ENCODE results near the gene CHD3. TPM values are rescaled to one million over a fixed set of nuclear protein-coding genes. Genes with fewer than 3 reads are reported as not detected.

The CHD3 gene
- 111 TPM for total RNA-seq

DNA sequence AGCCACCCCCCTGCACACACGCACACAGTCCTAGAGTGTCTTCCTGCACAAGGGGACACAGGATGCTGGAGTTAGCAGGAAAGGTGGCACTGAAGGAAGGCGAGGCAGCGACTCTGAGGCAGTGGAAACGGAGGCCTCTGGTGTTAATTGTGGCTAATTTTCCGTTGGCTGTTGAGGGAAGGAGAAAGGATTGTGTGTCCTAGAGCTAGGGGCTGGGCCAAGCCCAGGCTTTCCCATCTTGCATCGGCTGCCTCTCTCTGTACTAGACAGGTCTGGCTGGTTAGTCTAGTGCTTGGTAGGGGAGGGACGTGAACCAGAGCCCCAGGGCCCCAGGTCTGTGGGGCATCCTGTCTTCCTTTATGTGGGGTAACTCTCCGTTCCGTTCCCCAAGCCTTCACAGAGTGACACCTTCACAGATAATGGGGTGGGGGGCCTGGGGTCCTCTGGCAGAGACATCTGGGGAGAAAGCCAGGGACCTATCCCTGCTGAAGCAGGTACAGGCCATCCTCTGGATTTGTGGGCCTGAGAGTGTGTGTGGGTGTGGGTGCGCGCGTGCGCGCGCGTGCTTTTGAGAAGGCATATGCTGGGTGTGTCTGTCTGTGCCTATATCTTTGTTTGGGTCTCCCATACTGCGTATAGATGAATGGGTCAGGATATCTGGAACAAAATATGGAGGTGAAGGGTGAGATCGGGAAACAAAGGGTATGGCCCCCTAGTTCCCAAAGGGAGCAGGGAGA lies at the start of gene CHD3:
CHD3 (plus strand) TSS at position 606 of the 737 bp plus-strand sequence. CDS start 212 bp downstream, outside the sequence.
- peak; percentile 80 for DNase-seq

DNA sequence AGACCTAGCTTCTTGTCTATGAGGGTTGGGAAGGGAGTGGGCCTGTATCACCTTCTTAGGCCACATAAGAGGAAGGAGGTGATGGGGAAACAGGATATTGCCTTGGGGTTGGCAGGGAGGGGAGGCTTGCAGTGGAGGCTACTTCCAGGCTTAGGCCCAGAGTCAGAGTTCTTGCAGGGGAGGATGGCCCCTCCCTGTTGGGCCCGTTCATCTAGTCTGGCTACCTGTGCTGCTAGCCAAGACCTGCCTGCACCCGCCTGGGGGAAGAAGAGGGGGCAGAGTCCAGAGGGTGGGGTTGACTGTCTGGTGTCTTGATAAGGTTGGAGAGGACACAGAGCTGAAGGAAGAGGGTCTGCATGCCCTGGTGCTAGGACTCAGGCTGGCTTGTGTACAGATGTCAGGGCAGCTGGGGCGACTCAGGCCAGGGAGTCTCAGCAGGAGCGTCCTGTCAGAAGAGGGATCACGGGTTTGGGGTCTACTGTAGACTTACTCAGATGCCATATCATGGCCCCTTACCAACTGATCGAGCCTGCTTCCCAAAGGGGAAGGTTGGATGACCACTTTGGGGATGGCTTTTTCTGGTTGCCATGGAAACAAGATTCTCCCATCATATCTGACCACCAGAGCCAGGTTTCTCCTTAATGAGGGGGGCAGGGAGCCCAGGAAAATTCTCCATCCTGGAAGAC lies 49.3 kb upstream of the CHD3 start:
- DNase-seq: no peak

DNA sequence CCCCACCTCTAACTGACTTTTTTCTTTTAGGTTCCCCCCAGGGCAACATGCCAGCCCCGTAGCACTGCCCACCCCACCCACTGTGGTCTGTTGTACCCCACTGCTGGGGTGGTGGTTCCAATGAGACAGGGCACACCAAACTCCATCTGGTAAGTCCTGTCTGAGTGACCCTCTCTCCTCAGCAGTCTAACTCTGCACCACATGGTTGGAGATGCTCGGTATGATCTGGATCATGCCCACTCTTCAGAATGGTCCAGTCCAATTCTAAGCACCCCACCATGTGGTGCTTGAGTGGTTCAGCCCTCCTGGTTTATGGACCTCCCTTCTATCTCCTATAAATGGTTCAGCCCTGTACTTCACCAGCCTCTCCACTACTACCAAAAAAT lies 48.7 kb upstream of the CHD3 start:
- no peak for DNase-seq

DNA sequence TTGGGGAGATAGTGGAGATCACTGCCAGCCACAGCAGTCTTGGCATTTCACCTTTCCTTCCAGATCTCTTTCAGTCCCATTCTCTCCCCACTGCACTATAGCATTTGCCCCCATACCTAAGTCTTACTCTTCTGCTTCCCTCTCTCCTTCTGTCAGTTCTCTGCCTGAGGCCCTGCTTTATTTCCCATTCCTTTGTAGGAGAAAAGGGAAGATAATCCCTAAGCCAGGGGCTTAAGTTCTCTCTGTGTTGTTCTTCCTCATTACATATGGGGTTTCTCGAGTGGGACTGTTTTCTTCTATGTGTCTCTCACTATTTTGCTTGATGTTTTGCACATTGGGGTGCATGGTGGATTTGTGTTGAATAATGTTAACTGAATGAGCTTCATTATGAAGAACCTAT lies 48.1 kb upstream of the CHD3 start:
- DNase-seq: no peak

DNA sequence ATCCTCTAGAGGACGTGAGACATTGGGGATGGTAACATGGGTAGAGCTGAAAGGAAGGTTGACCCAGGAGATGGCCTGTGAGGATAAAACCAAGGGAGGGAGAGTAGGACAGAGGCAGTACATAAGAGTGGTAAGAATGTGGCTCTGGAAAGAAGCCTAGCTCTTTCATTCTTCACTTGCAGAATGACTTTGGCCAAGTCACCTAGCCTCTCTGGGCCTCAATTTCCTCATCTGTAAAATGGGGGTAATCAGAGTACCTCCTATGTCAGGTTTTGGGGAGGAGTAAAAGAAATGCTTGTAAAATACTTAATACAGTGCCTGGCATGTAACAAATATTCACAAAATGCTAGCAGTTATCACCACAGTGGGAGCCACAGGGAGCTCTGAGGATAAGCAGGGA lies 47.7 kb upstream of the CHD3 start:
- DNase-seq: no peak

DNA sequence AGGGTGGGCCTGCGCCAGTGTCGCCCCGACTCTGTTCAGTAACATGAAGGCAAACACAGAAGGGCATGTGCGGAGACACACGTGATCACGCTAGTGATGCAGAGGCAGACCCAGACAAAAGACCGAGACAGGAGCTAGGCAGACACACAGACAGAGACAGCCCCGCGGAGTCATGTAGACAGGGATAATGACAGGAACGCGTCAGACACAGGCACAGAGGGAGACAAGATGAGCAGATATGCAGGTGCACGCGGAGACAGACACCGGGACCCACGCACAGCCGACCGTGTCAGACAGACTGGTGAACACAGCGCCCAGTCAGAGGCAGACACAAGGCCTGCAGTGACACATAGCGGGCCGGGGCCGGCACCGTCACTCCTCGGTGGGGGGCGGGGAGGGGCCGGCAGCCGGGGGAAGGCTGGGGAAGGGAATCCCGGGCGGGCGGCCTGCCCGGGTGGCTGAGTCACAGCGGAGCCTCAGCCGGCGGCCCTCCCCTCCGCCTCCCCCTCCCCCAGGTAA lies 47.1 kb upstream of the CHD3 start:
- peak; percentile 82 for DNase-seq

DNA sequence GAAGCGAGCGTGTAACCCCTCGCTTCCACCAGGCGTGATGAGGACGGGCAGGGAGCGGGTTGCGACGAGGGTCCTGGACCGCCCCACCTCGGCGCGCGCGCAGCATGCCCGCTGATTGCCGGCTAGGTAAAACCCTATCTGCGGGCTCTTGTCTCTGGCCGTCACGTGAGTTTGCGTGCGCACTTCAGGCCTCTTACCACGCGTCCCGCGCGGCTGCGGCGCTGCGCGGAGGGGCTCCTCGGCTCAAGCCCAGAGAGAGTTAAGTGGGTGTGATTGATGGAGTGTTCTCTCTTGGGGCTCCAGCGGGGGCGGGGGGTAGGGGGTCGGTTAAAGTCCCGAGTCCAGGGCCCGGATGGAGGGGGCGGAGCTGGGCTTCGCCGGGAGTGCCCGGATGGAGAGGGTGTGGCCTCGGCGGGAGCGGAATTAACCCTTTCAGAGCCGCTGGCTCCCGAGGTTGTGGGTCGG lies 46.6 kb upstream of the CHD3 start:
- peak; percentile 89 for DNase-seq

DNA sequence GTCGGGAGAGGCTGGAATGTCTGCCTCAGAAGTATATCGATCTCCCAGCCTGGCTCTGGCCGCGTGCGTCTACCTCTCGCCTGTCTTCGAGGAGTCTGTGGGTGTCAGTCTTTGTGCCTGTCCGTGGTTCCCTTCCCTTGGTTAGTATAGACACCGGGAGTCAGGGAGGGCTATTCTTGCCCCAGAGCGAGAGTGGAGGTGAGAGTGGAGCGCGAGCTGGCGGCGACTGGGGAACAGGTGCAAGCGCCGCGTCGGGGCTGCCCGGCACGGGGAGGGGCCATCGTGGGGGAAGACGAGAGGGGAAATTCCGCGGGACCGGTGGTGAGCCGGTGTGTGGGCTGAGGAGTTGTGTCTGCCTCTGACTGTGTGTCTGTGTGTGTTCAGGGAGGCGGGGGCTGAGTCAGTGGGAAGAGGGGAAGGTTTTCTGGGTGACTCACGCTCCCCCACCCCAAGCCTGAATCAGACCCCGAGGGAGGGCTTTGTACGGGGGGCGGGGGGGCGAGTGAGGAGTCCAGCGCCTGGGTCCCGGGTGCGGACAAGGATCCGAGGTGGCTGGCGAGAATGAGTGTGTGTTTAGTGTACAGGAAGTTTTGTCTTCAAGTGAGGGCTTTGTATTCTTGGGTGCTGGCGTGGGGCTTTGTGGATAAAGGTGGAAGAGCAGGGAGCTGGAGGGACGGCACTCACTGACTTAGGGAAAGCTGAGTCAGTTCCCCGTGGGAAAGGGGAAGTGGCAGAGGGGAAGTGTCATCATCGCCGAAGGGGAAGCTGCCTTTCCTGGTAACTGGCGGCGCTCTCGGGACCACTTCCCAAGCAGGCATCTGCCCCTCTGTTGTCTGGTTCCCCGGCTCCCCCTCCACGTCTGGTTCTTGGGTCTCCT lies 46.0 kb upstream of the CHD3 start:
- peak; percentile 79 for DNase-seq

DNA sequence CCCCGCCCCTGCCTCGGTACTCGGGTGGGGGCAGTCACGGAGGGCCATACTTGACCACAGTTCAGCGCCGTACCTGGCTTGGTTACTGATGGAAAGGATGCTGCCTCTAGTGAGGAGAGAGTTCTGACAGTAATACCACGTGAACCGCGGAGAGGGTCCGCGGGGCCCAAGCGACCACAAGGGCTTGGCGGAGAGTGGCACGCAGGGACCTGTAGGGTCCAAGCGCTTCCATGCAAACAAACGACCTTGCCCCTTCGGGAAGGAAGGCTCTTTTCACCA lies 45.4 kb upstream of the CHD3 start:
- DNase-seq: no peak

DNA sequence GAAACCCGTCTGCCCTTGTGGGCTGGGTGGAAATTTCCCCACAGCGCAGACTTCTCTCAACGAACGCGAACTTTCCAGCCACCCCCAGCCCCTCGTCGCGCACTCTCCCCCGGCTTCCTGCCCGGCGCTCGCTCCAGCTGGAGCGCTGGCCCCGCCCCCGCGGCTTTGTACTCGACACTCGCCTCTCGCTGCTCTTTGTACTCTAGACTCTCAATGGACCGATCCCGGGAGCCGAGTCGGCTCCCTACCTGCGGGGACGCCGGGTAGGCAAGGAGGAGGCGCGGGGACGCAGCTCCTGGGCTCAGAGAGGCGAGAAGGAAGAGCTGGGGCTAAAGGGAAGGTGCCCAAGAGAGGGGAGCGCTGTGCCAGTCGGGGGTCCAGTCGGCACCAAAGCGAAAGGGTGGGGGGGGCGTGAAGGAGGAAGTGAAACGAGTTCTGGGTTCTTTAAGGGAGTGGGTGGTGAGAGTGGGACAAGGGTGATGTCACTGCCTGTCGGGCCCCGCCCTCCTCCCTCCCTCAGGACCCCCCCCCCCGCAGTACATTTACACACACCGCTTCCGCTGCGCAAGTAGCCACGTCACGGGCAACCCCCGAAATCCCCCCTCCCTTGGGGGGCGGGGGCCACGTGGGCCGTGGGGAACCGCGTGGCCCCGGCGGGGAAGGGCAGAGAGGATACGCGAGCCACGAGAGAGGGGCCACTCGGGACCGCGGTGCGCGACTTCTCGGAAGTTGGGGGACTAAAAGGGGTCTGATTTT lies 44.9 kb upstream of the CHD3 start:
- DNase-seq: peak; percentile 64

DNA sequence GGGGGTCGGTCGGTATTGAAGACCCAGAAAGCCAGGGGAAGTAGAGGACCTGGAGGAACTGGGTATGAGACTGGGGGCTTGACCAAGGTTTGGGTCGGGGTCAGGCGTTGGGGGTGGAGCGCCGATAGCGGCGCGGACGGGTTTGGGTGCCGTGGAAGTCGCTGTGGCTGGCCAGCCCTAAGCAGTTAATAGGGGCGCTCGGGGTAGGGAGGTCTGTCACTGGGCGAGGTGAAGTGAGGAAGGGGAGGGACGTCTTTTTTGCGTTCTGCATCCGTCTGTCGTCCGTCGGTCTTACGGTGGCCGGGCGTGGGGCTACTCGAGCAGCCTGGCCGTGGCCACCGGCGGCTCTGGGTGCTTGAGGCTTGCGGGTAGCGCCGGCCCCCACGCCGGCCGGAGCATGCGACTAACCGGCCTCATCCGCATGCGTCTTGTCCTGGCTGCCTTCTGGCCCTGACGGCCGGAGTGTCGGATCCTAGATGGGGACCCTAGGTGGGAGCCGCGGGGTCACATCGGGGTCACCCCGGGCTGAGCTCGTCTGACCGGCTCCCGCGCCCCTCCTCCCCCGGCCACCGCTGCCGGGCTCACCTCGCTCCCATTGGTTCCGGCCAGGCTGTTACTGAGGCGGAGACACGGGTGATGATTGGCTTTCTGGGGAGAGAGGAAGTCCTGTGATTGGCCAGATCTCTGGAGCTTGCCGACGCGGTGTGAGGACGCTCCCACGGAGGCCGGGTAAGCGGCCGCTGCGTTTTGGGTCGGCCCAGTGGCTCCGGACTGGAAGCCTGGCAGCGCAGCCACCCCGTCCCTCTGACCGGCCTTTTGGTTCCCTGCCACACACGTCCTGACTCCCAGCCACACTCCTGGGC lies 44.1 kb upstream of the CHD3 start:
- DNase-seq: peak; percentile 90

DNA sequence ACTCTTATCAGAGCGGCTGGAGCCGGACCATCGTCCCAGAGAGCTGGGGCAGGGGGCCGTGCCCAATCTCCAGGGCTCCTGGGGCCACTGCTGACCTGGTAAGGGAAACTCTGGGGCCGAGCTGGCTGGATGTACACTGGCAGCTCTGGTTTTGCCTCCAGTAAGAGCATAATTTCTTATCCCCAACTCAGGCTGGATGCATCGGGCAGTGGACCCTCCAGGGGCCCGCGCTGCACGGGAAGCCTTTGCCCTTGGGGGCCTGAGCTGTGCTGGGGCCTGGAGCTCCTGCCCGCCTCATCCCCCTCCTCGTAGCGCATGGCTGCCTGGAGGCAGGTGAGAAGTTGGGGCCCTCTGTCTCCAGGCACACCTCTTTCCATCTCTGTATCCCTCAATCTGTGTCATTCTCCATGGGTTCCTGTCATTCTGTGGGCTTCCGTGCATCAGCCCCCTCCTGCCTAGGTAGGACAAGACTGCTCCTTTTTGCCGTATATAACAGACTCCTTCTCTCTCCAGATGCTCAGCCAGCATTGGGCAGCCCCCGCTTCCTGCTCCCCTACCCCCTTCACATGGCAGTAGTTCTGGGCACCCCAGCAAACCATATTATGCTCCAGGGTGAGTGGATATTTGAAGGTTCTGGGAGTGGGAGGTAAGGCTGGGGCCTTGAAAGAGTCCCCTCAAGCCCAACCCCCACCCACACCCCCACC lies 43.1 kb upstream of the CHD3 start:
- no peak for DNase-seq

DNA sequence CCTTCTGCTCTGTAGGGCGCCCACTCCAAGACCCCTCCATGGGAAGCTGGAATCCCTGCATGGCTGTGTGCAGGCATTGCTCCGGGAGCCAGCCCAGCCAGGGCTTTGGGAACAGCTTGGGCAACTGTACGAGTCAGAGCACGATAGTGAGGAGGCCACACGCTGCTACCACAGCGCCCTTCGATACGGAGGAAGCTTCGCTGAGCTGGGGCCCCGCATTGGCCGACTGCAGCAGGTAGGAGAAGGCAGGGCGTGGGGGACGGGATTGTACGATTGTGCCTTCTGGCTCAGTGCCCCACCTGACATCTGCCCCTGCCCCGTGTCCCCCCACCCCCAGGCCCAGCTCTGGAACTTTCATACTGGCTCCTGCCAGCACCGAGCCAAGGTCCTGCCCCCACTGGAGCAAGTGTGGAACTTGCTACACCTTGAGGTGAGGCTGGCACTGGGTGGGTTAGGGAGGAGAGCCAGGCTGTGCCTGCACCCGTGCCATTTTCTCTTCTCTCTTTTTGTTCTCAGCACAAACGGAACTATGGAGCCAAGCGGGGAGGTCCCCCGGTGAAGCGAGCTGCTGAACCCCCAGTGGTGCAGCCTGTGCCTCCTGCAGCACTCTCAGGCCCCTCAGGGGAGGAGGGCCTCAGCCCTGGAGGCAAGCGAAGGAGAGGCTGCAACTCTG lies 42.4 kb upstream of the CHD3 start:
- no peak for DNase-seq

DNA sequence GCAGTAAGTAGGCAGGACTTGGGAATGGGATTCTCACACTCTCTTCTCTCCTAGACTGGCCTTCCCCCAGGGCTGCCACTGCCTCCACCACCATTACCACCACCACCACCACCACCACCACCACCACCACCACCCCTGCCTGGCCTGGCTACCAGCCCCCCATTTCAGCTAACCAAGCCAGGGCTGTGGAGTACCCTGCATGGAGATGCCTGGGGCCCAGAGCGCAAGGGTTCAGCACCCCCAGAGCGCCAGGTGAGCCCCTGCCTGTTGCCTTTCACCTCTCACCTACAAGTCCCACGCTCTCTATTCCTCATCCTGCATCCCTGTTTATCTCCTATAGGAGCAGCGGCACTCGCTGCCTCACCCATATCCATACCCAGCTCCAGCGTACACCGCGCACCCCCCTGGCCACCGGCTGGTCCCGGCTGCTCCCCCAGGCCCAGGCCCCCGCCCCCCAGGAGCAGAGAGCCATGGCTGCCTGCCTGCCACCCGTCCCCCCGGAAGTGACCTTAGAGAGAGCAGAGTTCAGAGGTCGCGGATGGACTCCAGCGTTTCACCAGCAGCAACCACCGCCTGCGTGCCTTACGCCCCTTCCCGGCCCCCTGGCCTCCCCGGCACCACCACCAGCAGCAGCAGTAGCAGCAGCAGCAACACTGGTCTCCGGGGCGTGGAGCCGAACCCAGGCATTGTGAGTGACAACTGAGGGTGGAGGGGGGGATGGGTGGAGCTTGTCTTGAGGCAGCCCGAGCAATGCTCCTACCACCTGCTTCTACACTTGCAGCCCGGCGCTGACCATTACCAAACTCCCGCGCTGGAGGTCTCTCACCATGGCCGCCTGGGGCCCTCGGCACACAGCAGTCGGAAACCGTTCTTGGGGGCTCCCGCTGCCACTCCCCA lies 41.6 kb upstream of the CHD3 start:
- no peak for DNase-seq

DNA sequence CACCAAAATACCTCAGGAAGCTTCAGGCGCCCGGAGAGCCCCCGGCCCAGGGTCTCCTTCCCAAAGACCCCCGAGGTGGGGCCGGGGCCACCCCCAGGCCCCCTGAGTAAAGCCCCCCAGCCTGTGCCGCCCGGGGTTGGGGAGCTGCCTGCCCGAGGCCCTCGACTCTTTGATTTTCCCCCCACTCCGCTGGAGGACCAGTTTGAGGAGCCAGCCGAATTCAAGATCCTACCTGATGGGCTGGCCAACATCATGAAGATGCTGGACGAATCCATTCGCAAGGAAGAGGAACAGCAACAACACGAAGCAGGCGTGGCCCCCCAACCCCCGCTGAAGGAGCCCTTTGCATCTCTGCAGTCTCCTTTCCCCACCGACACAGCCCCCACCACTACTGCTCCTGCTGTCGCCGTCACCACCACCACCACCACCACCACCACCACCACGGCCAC lies 40.4 kb upstream of the CHD3 start:
- DNase-seq: no peak

DNA sequence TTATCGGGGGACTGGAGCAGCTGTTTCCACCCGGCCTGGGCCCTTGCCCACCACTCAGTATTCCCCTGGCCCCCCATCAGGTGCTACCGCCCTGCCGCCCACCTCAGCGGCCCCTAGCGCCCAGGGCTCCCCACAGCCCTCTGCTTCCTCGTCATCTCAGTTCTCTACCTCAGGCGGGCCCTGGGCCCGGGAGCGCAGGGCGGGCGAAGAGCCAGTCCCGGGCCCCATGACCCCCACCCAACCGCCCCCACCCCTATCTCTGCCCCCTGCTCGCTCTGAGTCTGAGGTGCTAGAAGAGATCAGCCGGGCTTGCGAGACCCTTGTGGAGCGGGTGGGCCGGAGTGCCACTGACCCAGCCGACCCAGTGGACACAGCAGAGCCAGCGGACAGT lies 39.9 kb upstream of the CHD3 start:
- no peak for DNase-seq

DNA sequence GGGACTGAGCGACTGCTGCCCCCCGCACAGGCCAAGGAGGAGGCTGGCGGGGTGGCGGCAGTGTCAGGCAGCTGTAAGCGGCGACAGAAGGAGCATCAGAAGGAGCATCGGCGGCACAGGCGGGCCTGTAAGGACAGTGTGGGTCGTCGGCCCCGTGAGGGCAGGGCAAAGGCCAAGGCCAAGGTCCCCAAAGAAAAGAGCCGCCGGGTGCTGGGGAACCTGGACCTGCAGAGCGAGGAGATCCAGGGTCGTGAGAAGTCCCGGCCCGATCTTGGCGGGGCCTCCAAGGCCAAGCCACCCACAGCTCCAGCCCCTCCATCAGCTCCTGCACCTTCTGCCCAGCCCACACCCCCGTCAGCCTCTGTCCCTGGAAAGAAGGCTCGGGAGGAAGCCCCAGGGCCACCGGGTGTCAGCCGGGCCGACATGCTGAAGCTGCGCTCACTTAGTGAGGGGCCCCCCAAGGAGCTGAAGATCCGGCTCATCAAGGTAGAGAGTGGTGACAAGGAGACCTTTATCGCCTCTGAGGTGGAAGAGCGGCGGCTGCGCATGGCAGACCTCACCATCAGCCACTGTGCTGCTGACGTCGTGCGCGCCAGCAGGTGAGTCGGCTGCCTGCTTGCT lies 39.3 kb upstream of the CHD3 start:
- DNase-seq: no peak
